Panc1 (cell line): ENCODE data around the gene FILIP1L. TPM values are rescaled to one million over a fixed set of nuclear protein-coding genes. Genes with fewer than 3 reads are reported as not detected.

Experiments used
- ATAC-seq: fragments of 200-7000 bp; cut with Tn5 transposase; 2 replicates; pipeline ENCODE4 v1.9.1; 2020; ENCODE audit warnings: mild to moderate bottlenecking, moderate library complexity
- BruUV-seq: library from RNA; stranded (reverse); fragments of 400-500 nt; replicated peaks from 2 replicates; lab custom pipeline; 2021; lab: Mats Ljungman, UMichigan
- CTCF ChIA-PET: fragments of 300-600 bp; sonication (Branson Sonifier 250); formaldehyde crosslinking; loops from one replicate; lab custom pipeline; 2022; ENCODE audit warnings: antibody characterized with exemption; lab: Charles Lee
- POLR2A ChIA-PET: fragments of 300-600 bp; sonication (Branson Sonifier 250); formaldehyde crosslinking; loops from one replicate; lab custom pipeline; 2022; ENCODE audit warnings: antibody characterized with exemption; lab: Charles Lee
- DNase-seq: peaks from one replicate; pipeline ENCODE4 v3.0.0-alpha.2; 2010; ENCODE audit warnings: low read depth, low spot score
- H3K27ac ChIP-seq: 2 replicates; pipeline ENCODE4 v1.5.1; 2011; ENCODE audit warnings: mild to moderate bottlenecking, low read length, inconsistent platforms
- H3K27me3 ChIP-seq: fragments of 200-500 bp; sonication (Bioruptor generic); 2 replicates; pipeline ENCODE4 v1.6.0; 2014; ENCODE audit warnings: low read length, inconsistent platforms; ENCODE audit not compliant: control insufficient read depth, insufficient read depth
- H3K36me3 ChIP-seq: fragments of 200-500 bp; sonication (Bioruptor generic); 2 replicates; pipeline ENCODE4 v1.5.1; 2014; ENCODE audit warnings: inconsistent platforms, mild to moderate bottlenecking, low read length, moderate library complexity; ENCODE audit not compliant: control insufficient read depth, insufficient read depth
- H3K4me1 ChIP-seq: 2 replicates; pipeline ENCODE4 v1.5.1; 2011; ENCODE audit warnings: inconsistent platforms, mild to moderate bottlenecking, low read length, moderate library complexity; ENCODE audit not compliant: control insufficient read depth, insufficient read depth
- H3K4me3 ChIP-seq, 2 experiments: 2 replicates each; pipeline ENCODE4 v1.5.1; 2011 to 2012; ENCODE audit warnings: low read depth in 2 of 2, low read length in 2 of 2, mild to moderate bottlenecking in 2 of 2, inconsistent platforms in 1 of 2, moderate library complexity in 1 of 2
- H3K9me3 ChIP-seq: fragments of 200-500 bp; sonication (Bioruptor generic); 2 replicates; pipeline ENCODE4 v1.5.1; 2014; ENCODE audit warnings: low read depth, mild to moderate bottlenecking, inconsistent platforms, low read length, moderate library complexity; ENCODE audit not compliant: control insufficient read depth, insufficient read depth
- POLR2AphosphoS5 ChIP-seq: IDR thresholded peaks from 2 replicates; pipeline ENCODE4 v1.6.1; 2012; ENCODE audit warnings: mild to moderate bottlenecking, low read depth, low read length, moderate library complexity
- SIN3A ChIP-seq: IDR thresholded peaks from 2 replicates; pipeline ENCODE4 v1.6.1; 2012; ENCODE audit warnings: low read depth, mild to moderate bottlenecking, low read length, moderate library complexity, borderline replicate concordance; ENCODE audit not compliant: insufficient read depth
- TCF7L2 ChIP-seq: IDR thresholded peaks from 2 replicates; pipeline ENCODE4 v1.6.1; 2011; ENCODE audit warnings: mild to moderate bottlenecking, low read depth, low read length, inconsistent platforms
- in situ Hi-C: cut with HindIII; loops from 2 replicates; pipeline ENCODE4 v1.10.0; 2016; ENCODE audit warnings: low sequenced_read_pairs, low pct_unique_long_range_greater_than_20kb
- intact Hi-C: fragments of 100-400 bp; cut with micrococcal nuclease; formaldehyde crosslinking; loops from one replicate; pipeline ENCODE4 v1.10.0; 2022; ENCODE audit not compliant: unreplicated experiment
- total RNA-seq: library from RNA; stranded (reverse); gene quantifications from one replicate; pipeline ENCODE4 v1.2.1, GENCODE V29; 2021; ENCODE audit not compliant: unreplicated experiment
- TF ChIP-seq, protein P1 (sequence below): fragments of 450-650 bp; IDR thresholded peaks from 2 replicates; pipeline ENCODE4 v1.5.1; 2017; ENCODE audit warnings: mild to moderate bottlenecking
- TF ChIP-seq, protein P2 (sequence below), 2 experiments: IDR thresholded peaks; 2 replicates each; pipeline ENCODE4 v1.6.1; 2011 to 2012; ENCODE audit warnings: low read depth in 2 of 2, control low read depth in 1 of 2, low read length in 1 of 2, mild to moderate bottlenecking in 1 of 2, moderate library complexity in 1 of 2; ENCODE audit not compliant: insufficient read depth in 1 of 2

Gene FILIP1L
- total RNA-seq, 1 experiment from 2014 or later = 3.2 TPM

DNA sequence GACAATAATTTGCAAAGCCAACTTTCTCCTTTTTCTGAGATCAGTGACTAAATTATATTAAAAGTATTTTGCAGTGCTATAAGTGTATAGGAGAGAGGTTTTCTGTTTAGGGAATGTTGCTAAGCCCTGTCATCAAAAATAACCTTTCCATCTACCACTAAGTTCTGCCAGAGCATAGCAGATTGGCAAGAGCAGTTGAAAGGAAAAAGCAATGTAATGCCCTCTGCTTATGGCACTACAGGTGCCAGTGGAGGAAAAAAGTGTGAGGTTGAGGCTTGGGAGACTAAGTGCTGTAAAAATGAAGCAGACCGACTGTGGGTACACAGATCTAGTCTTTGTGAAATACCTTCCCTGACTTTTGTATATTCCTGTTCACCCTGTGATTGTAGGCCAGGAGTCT is 11.5 kb downstream of the FILIP1L start:
- Histone ChIP-seq H3K36me3 (no peaks in the 10 kb centered on the region), H3K9me3 (no peaks in the 10 kb centered on the region), H3K27ac (no peak overlapping the region), H3K4me1 (peaks cover 9% of the 10 kb centered on the region), H3K4me3 (no peak overlapping the region), H3K27me3 (no peaks in the 10 kb centered on the region)
- ChIA-PET CTCF (no interaction called here), POLR2A (no interaction called here)
- no peak for DNase-seq
- intact Hi-C loops (no loop called here), in situ Hi-C loops (no loop called here)
- no peak for ATAC-seq
- TF ChIP-seq POLR2AphosphoS5 = no peak
- TF ChIP-seq SIN3A = no peak
- no TSS peak for BruUV-seq

GRCh38 chr3:100100425-100100824 is 13.9 kb downstream of the FILIP1L start:
- DNase-seq = no peak
- no peak for ATAC-seq
- H3K27ac ChIP-seq = no peak overlapping the region
- intact Hi-C loops = no loop called here
- no peak for TF ChIP-seq POLR2AphosphoS5
- TF ChIP-seq, protein P1, sequence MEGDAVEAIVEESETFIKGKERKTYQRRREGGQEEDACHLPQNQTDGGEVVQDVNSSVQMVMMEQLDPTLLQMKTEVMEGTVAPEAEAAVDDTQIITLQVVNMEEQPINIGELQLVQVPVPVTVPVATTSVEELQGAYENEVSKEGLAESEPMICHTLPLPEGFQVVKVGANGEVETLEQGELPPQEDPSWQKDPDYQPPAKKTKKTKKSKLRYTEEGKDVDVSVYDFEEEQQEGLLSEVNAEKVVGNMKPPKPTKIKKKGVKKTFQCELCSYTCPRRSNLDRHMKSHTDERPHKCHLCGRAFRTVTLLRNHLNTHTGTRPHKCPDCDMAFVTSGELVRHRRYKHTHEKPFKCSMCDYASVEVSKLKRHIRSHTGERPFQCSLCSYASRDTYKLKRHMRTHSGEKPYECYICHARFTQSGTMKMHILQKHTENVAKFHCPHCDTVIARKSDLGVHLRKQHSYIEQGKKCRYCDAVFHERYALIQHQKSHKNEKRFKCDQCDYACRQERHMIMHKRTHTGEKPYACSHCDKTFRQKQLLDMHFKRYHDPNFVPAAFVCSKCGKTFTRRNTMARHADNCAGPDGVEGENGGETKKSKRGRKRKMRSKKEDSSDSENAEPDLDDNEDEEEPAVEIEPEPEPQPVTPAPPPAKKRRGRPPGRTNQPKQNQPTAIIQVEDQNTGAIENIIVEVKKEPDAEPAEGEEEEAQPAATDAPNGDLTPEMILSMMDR = no peak
- TF ChIP-seq, protein P2, sequence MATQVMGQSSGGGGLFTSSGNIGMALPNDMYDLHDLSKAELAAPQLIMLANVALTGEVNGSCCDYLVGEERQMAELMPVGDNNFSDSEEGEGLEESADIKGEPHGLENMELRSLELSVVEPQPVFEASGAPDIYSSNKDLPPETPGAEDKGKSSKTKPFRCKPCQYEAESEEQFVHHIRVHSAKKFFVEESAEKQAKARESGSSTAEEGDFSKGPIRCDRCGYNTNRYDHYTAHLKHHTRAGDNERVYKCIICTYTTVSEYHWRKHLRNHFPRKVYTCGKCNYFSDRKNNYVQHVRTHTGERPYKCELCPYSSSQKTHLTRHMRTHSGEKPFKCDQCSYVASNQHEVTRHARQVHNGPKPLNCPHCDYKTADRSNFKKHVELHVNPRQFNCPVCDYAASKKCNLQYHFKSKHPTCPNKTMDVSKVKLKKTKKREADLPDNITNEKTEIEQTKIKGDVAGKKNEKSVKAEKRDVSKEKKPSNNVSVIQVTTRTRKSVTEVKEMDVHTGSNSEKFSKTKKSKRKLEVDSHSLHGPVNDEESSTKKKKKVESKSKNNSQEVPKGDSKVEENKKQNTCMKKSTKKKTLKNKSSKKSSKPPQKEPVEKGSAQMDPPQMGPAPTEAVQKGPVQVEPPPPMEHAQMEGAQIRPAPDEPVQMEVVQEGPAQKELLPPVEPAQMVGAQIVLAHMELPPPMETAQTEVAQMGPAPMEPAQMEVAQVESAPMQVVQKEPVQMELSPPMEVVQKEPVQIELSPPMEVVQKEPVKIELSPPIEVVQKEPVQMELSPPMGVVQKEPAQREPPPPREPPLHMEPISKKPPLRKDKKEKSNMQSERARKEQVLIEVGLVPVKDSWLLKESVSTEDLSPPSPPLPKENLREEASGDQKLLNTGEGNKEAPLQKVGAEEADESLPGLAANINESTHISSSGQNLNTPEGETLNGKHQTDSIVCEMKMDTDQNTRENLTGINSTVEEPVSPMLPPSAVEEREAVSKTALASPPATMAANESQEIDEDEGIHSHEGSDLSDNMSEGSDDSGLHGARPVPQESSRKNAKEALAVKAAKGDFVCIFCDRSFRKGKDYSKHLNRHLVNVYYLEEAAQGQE (IDR thresholded peaks at IDR 0.05; ENCODE audit: insufficient read depth in 1 of 2, low read depth in 2 of 2, low read length in 1 of 2) = no peak
- no peak for TF ChIP-seq TCF7L2
- no peak for TF ChIP-seq SIN3A
- no peaks in the 10 kb centered on the region for H3K27me3 ChIP-seq
- no peaks in the 10 kb centered on the region for H3K9me3 ChIP-seq
- peaks cover 5% of the 10 kb centered on the region; the same call in 1 of the 2 replicates for H3K4me1 ChIP-seq
- POLR2A ChIA-PET = no interaction called here
- no peaks in the 10 kb centered on the region for H3K36me3 ChIP-seq
- no TSS peak for BruUV-seq
- in situ Hi-C loops = no loop called here
- CTCF ChIA-PET = no interaction called here
- H3K4me3 ChIP-seq = no peak overlapping the region

- Histone ChIP-seq H3K4me1 (peaks cover 5% of the 10 kb centered on the region; the same call in 1 of the 2 replicates), H3K27me3 (no peaks in the 10 kb centered on the region), H3K36me3 (no peaks in the 10 kb centered on the region), H3K4me3 (no peak overlapping the region), H3K9me3 (no peaks in the 10 kb centered on the region), H3K27ac (no peak overlapping the region)
- TF ChIP-seq, protein P2 (IDR thresholded peaks at IDR 0.05; ENCODE audit: insufficient read depth in 1 of 2, low read depth in 2 of 2, low read length in 1 of 2) = no peak
- TF ChIP-seq SIN3A (no peak), TCF7L2 (no peak), POLR2AphosphoS5 (no peak)
- TF ChIP-seq, protein P1 = no peak
- BruUV-seq = no TSS peak
- intact Hi-C loops (no loop called here), in situ Hi-C loops (no loop called here)
- CTCF ChIA-PET = no interaction called here
- ATAC-seq (no peak), DNase-seq (no peak)
- POLR2A ChIA-PET = no interaction called here
These were observed 14.7 kb downstream of the FILIP1L start for GRCh38 chr3:100099621-100100020.
